WTC11 (cell line): ENCODE measurements around the gene PDC. TPM values are rescaled to one million over a fixed set of nuclear protein-coding genes. Genes with fewer than 3 reads are reported as not detected.

Experiments
- ATAC-seq: fragments of 200-7000 bp; cut with Tn5 transposase; 2 replicates; pipeline ENCODE4 v1.10.0; 2021; ENCODE audit warnings: mild to moderate bottlenecking, moderate library complexity
- CTCF ChIA-PET: fragments of 300-600 bp; sonication (Branson Sonifier 250); formaldehyde crosslinking; loops from one replicate; lab custom pipeline; 2021; ENCODE audit warnings: antibody characterized with exemption; lab: Charles Lee
- POLR2A ChIA-PET: fragments of 350-600 bp; sonication (Branson Sonifier 250); formaldehyde crosslinking; loops from one replicate; lab custom pipeline; 2021; ENCODE audit warnings: antibody characterized with exemption; lab: Charles Lee
- DNase-seq: peaks from one replicate; pipeline ENCODE4 v3.0.0; 2021; ENCODE audit warnings: low spot score
- H3K27ac Mint-ChIP-seq: 2 replicates; pipeline ENCODE4 v1.8.0; 2021; ENCODE audit warnings: mixed read lengths
- H3K27me3 Mint-ChIP-seq: 2 replicates; pipeline ENCODE4 v1.8.0; 2021; ENCODE audit warnings: low read depth, mild to moderate bottlenecking, moderate library complexity, mixed read lengths
- H3K36me3 Mint-ChIP-seq: 2 replicates; pipeline ENCODE4 v1.8.0; 2021; ENCODE audit warnings: mixed read lengths
- H3K4me1 Mint-ChIP-seq: 2 replicates; pipeline ENCODE4 v1.8.0; 2022; ENCODE audit warnings: mixed read lengths
- H3K4me3 Mint-ChIP-seq: 2 replicates; pipeline ENCODE4 v1.8.0; 2021; ENCODE audit warnings: mild to moderate bottlenecking, moderate library complexity, mixed read lengths
- H3K9me3 Mint-ChIP-seq: 2 replicates; pipeline ENCODE4 v1.8.0; 2021; ENCODE audit warnings: mixed read lengths
- ATF1 ChIP-seq: sonication (generic); formaldehyde crosslinking; IDR thresholded peaks from 2 replicates; pipeline ENCODE4 v1.8.1; 2023; ENCODE audit warnings: mild to moderate bottlenecking, moderate library complexity, missing genetic modification reagents
- ATF2 ChIP-seq: sonication (generic); formaldehyde crosslinking; IDR thresholded peaks from 2 replicates; pipeline ENCODE4 v1.8.1; 2022; ENCODE audit warnings: low read depth, missing genetic modification reagents, borderline replicate concordance
- ATF3 ChIP-seq: sonication (generic); formaldehyde crosslinking; conservative IDR thresholded peaks from 2 replicates; pipeline ENCODE4 v1.8.1; 2022; ENCODE audit warnings: mild to moderate bottlenecking, missing genetic modification reagents
- ATF6 ChIP-seq: sonication (generic); formaldehyde crosslinking; IDR thresholded peaks from 2 replicates; pipeline ENCODE4 v1.8.1; 2023; ENCODE audit warnings: mild to moderate bottlenecking, missing genetic modification reagents
- CREB1 ChIP-seq: sonication (generic); formaldehyde crosslinking; IDR thresholded peaks from 2 replicates; pipeline ENCODE4 v1.8.0; 2023; ENCODE audit warnings: mild to moderate bottlenecking, missing genetic modification reagents
- E2F1 ChIP-seq: sonication (generic); formaldehyde crosslinking; IDR thresholded peaks from 2 replicates; pipeline ENCODE4 v1.8.0; 2022; ENCODE audit warnings: mild to moderate bottlenecking, missing genetic modification reagents
- HMGA2 ChIP-seq: fragments of 250-450 bp; sonication (Bioruptor Pico); IDR thresholded peaks from 2 replicates; pipeline ENCODE4 v1.4.0; 2021; ENCODE audit warnings: mild to moderate bottlenecking, moderate library complexity
- JAZF1 ChIP-seq: fragments of 250-450 bp; sonication (Bioruptor Pico); IDR thresholded peaks from 2 replicates; pipeline ENCODE4 v1.9.0; 2021; ENCODE audit warnings: moderate library complexity, mild to moderate bottlenecking, inconsistent platforms
- KAT7 ChIP-seq: sonication (generic); formaldehyde crosslinking; IDR thresholded peaks from 2 replicates; pipeline ENCODE4 v1.8.1; 2023; ENCODE audit warnings: missing genetic modification reagents, mild to moderate bottlenecking, borderline replicate concordance
- MYBL2 ChIP-seq: sonication (generic); formaldehyde crosslinking; IDR thresholded peaks from 2 replicates; pipeline ENCODE4 v1.8.1; 2023; ENCODE audit warnings: mild to moderate bottlenecking, moderate library complexity, missing genetic modification reagents
- NFATC4 ChIP-seq: fragments of 250-450 bp; sonication (Bioruptor Pico); IDR thresholded peaks from 2 replicates; pipeline ENCODE4 v1.9.0; 2021; ENCODE audit warnings: mild to moderate bottlenecking
- NR3C1 ChIP-seq: sonication (generic); formaldehyde crosslinking; conservative IDR thresholded peaks from 2 replicates; pipeline ENCODE4 v1.8.1; 2023; ENCODE audit warnings: low read depth, mild to moderate bottlenecking, missing genetic modification reagents
- PRRX2 ChIP-seq: fragments of 250-450 bp; sonication (Bioruptor Pico); IDR thresholded peaks from 2 replicates; pipeline ENCODE4 v1.8.0; 2021; ENCODE audit warnings: mild to moderate bottlenecking
- SMAD4 ChIP-seq: sonication (generic); formaldehyde crosslinking; IDR thresholded peaks from 2 replicates; pipeline ENCODE4 v1.8.0; 2022; ENCODE audit warnings: mild to moderate bottlenecking, missing genetic modification reagents
- TEAD1 ChIP-seq: sonication (generic); formaldehyde crosslinking; IDR thresholded peaks from 2 replicates; pipeline ENCODE4 v1.8.0; 2022; ENCODE audit warnings: mild to moderate bottlenecking, missing genetic modification reagents
- TP53 ChIP-seq: sonication (generic); formaldehyde crosslinking; IDR thresholded peaks from 2 replicates; pipeline ENCODE4 v1.8.1; 2023; ENCODE audit warnings: mild to moderate bottlenecking, missing genetic modification reagents
- USF1 ChIP-seq: sonication (generic); formaldehyde crosslinking; IDR thresholded peaks from 2 replicates; pipeline ENCODE4 v1.8.0; 2022; ENCODE audit warnings: mild to moderate bottlenecking, missing genetic modification reagents
- ZNF263 ChIP-seq: sonication (generic); formaldehyde crosslinking; IDR thresholded peaks from 2 replicates; pipeline ENCODE4 v1.8.1; 2022; ENCODE audit warnings: low read depth, mild to moderate bottlenecking, moderate library complexity, missing genetic modification reagents
- ZNF416 ChIP-seq: fragments of 250-450 bp; sonication (Bioruptor Pico); IDR thresholded peaks from 2 replicates; pipeline ENCODE4 v1.9.0; 2021; ENCODE audit warnings: mild to moderate bottlenecking, inconsistent platforms
- total RNA-seq: library from RNA; stranded (reverse); gene quantifications from 3 replicates; pipeline ENCODE4 v1.2.3, GENCODE V29; 2021
- TF ChIP-seq, protein P1 (sequence below): sonication (generic); formaldehyde crosslinking; IDR thresholded peaks from 2 replicates; pipeline ENCODE4 v1.8.0; 2023; ENCODE audit warnings: mild to moderate bottlenecking, missing genetic modification reagents

The PDC gene
- total RNA-seq, 1 experiment from 2014 or later = not detected

GRCh38 chr1:186487163-186487562, 26.2 kb upstream of the PDC start:
- Mint-ChIP-seq H3K4me3 (no peak overlapping the region), H3K27me3 (no peaks in the 10 kb centered on the region), H3K9me3 (peaks cover 3% of the 10 kb centered on the region; the same call in 1 of the 2 replicates), H3K4me1 (no peaks in the 10 kb centered on the region), H3K36me3 (no peaks in the 10 kb centered on the region), H3K27ac (no peak overlapping the region)
- POLR2A ChIA-PET = no interaction called here
- TF ChIP-seq ATF2 (CRISPR knock-in tag) (no peak), KAT7 (CRISPR knock-in tag) (no peak), HMGA2 (CRISPR knock-in tag) (no peak), CREB1 (CRISPR knock-in tag) (no peak), MYBL2 (CRISPR knock-in tag) (no peak), ZNF416 (CRISPR knock-in tag) (no peak), ATF1 (CRISPR knock-in tag) (no peak)
- ATAC-seq = no peak
- DNase-seq = no peak
- CTCF ChIA-PET = interaction anchor here (0.5 kb wide), 1 partner anchor 235 kb away, joined by 3 read pairs; no protein-coding TSS in a partner anchor

- Mint-ChIP-seq H3K4me3 (no peak overlapping the region), H3K27me3 (no peaks in the 10 kb centered on the region), H3K36me3 (no peaks in the 10 kb centered on the region), H3K9me3 (no peaks in the 10 kb centered on the region), H3K4me1 (no peaks in the 10 kb centered on the region), H3K27ac (no peak overlapping the region)
- ChIA-PET POLR2A (no interaction called here), CTCF (no interaction called here)
- no peak for DNase-seq
- no peak for ATAC-seq
- TF ChIP-seq, protein P1, sequence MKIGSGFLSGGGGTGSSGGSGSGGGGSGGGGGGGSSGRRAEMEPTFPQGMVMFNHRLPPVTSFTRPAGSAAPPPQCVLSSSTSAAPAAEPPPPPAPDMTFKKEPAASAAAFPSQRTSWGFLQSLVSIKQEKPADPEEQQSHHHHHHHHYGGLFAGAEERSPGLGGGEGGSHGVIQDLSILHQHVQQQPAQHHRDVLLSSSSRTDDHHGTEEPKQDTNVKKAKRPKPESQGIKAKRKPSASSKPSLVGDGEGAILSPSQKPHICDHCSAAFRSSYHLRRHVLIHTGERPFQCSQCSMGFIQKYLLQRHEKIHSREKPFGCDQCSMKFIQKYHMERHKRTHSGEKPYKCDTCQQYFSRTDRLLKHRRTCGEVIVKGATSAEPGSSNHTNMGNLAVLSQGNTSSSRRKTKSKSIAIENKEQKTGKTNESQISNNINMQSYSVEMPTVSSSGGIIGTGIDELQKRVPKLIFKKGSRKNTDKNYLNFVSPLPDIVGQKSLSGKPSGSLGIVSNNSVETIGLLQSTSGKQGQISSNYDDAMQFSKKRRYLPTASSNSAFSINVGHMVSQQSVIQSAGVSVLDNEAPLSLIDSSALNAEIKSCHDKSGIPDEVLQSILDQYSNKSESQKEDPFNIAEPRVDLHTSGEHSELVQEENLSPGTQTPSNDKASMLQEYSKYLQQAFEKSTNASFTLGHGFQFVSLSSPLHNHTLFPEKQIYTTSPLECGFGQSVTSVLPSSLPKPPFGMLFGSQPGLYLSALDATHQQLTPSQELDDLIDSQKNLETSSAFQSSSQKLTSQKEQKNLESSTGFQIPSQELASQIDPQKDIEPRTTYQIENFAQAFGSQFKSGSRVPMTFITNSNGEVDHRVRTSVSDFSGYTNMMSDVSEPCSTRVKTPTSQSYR (CRISPR knock-in tag) = no peak
- TF ChIP-seq NFATC4 (no peak), PRRX2 (CRISPR knock-in tag) (no peak), ATF6 (CRISPR knock-in tag) (no peak), JAZF1 (CRISPR knock-in tag) (no peak), SMAD4 (CRISPR knock-in tag) (no peak), ZNF263 (CRISPR knock-in tag) (no peak), E2F1 (CRISPR knock-in tag) (no peak), TP53 (CRISPR knock-in tag) (no peak), NR3C1 (CRISPR knock-in tag) (no peak), USF1 (no peak), ATF3 (no peak), TEAD1 (no peak)
These were observed 25.1 kb upstream of the PDC start for GRCh38 chr1:186486061-186486460.
